OCI-LY1 (cell line): ENCODE results near the gene FCRL5.
A peak's percentile ranks its signal among the peaks of the same experiment; 100 is the strongest.

Experiments
- H2AFZ ChIP-seq: fragments of 200-600 bp; sonication (generic), shearing (Covaris generic); 2 replicates; pipeline ENCODE4 v1.6.0; 2014; ENCODE audit warnings: antibody characterized with exemption, mild to moderate bottlenecking, low read length
- H3F3A ChIP-seq: fragments of 200-600 bp; sonication (generic), shearing (Covaris generic); 2 replicates; pipeline ENCODE4 v1.6.0; 2014; ENCODE audit warnings: mild to moderate bottlenecking, antibody characterized with exemption, low read length, moderate library complexity; ENCODE audit not compliant: insufficient read depth
- H3K27ac ChIP-seq: fragments of 200-600 bp; sonication (generic); 2 replicates; pipeline ENCODE4 v1.5.1; 2014; ENCODE audit warnings: low read length, mixed run types, mild to moderate bottlenecking, low read depth; ENCODE audit not compliant: poor library complexity, severe bottlenecking
- H3K27me3 ChIP-seq: fragments of 200-600 bp; sonication (generic); 2 replicates; pipeline ENCODE4 v1.6.0; 2014; ENCODE audit warnings: antibody characterized with exemption, mild to moderate bottlenecking, low read length, moderate library complexity; ENCODE audit not compliant: insufficient read depth
- H3K36me3 ChIP-seq: fragments of 200-600 bp; sonication (generic); 2 replicates; pipeline ENCODE4 v1.6.1; 2014; ENCODE audit warnings: mild to moderate bottlenecking, antibody characterized with exemption, low read length, moderate library complexity, mixed read lengths; ENCODE audit not compliant: insufficient read depth
- H3K4me1 ChIP-seq: fragments of 200-600 bp; sonication (generic); 2 replicates; pipeline ENCODE4 v1.5.1; 2014; ENCODE audit warnings: mild to moderate bottlenecking, low read length, moderate library complexity; ENCODE audit not compliant: insufficient read depth, severe bottlenecking
- H3K4me2 ChIP-seq: fragments of 200-600 bp; sonication (generic), shearing (Covaris generic); 2 replicates; pipeline ENCODE4 v1.6.1; 2014; ENCODE audit warnings: low read length
- H3K4me3 ChIP-seq: fragments of 200-600 bp; sonication (generic); 2 replicates; pipeline ENCODE4 v1.5.1; 2014; ENCODE audit warnings: low read length, low read depth, mild to moderate bottlenecking, mixed read lengths; ENCODE audit not compliant: poor library complexity, severe bottlenecking
- H3K79me2 ChIP-seq: fragments of 200-600 bp; shearing (Covaris generic); 2 replicates; pipeline ENCODE4 v1.6.1; 2016; ENCODE audit warnings: mixed run types, low read length, mixed read lengths; ENCODE audit not compliant: insufficient read depth
- H3K9ac ChIP-seq: fragments of 200-600 bp; sonication (generic), shearing (Covaris generic); 2 replicates; pipeline ENCODE4 v1.6.1; 2014; ENCODE audit warnings: mild to moderate bottlenecking, low read length, mixed read lengths
- H3K9me2 ChIP-seq: fragments of 200-600 bp; sonication (generic), shearing (Covaris generic); 2 replicates; pipeline ENCODE4 v1.6.1; 2014; ENCODE audit warnings: low read depth, mild to moderate bottlenecking, low read length, mixed read lengths
- H3K9me3 ChIP-seq: fragments of 200-600 bp; shearing (Covaris generic); 2 replicates; pipeline ENCODE4 v1.6.1; 2014; ENCODE audit warnings: low read length, mixed read lengths
- H4K20me1 ChIP-seq: fragments of 200-600 bp; sonication (generic), shearing (Covaris generic); 2 replicates; pipeline ENCODE4 v1.6.0; 2016; ENCODE audit warnings: mild to moderate bottlenecking, low read length; ENCODE audit not compliant: insufficient read depth
- CTCF ChIP-seq: fragments of 200-600 bp; sonication (generic), shearing (Covaris generic); IDR thresholded peaks from 2 replicates; pipeline ENCODE4 v1.5.1; 2017; ENCODE audit warnings: mild to moderate bottlenecking, antibody characterized with exemption, low read length, moderate library complexity, mixed read lengths
- EZH2 ChIP-seq: fragments of 200-600 bp; sonication (generic), shearing (Covaris generic); IDR thresholded peaks from 2 replicates; pipeline ENCODE4 v1.8.0; 2017; ENCODE audit warnings: borderline replicate concordance, mixed run types, mild to moderate bottlenecking, antibody characterized with exemption, low read length, moderate library complexity, mixed read lengths

The FCRL5 gene

DNA sequence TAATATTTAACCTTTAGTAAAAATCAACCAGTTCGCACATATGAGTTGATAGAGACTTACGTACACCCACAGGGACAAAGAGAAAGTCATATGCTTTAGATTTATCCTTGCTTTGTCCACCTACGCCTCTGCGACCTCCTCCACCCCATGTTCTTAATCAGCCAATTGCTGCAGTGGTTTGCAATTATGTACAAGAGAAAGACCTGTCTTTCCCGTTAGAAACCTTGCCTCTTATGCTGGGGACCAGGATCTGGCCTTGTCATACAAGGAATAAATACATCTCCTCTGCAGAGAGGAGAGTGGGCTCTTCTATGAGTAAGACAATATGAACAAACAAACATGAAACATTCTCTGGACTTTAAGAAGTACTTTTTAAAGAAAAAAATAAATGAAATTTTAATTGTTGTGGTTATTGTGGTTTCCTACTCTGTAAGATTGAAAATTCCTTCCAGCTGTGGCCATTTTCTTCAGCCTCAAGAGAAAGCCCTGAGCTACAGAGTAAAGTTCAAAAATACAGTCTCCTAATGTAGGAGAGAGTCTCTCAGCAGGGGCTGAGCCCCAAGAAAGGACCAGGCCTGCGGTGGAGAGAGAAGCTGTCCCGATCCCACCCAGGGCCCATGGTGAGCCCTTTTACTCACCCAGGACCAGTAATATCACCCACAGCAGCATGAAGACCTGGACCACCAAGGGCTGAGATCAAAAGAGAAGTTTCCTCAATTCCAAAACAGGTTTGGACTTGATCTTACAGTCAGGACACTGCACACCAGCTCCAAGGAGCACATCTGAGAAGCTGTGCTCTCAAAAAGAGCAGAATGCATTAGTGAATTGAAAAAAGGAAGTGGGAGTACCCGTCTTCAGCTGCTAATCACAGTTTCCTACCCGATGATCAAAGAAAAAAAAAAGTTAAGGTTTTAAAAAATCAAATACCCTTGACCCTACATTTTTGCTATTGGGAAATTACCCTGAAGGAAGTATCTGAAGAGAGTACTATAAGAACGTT lies at the start of gene FCRL5:
TSS of gene FCRL5 (minus strand) at position 822 of the 1,000 bp plus-strand sequence. CDS start at position 669, 153 bp downstream.
- no peaks in the 10 kb centered on the region for H4K20me1 ChIP-seq
- peak within 1 kb of the TSS; percentile 81 for H3K4me2 ChIP-seq
- peak within 1 kb of the TSS; percentile 68 for H3K4me3 ChIP-seq
- H3K27me3 ChIP-seq: no peaks in the 10 kb centered on the region
- H3K9ac ChIP-seq: peak within 1 kb of the TSS; percentile 76
- no peaks in the 10 kb centered on the region for H3K9me2 ChIP-seq
- H2AFZ ChIP-seq: no peak within 1 kb of the TSS
- H3K9me3 ChIP-seq: no peaks in the 10 kb centered on the region
- peaks cover 1% of the 10 kb centered on the region; the same call in 1 of the 2 replicates for H3K36me3 ChIP-seq
- peak within 1 kb of the TSS; percentile 88 for H3K27ac ChIP-seq
- peaks cover 6% of the 10 kb centered on the region; the same call in 1 of the 2 replicates for H3K79me2 ChIP-seq
- TF ChIP-seq CTCF (no peak), EZH2 (no peak)
- peaks cover 43% of the 10 kb centered on the region for H3K4me1 ChIP-seq
- 0 out of 2 replicates have a peak, but pooled peaks cover 7% of the 10 kb centered on the region for H3F3A ChIP-seq

DNA sequence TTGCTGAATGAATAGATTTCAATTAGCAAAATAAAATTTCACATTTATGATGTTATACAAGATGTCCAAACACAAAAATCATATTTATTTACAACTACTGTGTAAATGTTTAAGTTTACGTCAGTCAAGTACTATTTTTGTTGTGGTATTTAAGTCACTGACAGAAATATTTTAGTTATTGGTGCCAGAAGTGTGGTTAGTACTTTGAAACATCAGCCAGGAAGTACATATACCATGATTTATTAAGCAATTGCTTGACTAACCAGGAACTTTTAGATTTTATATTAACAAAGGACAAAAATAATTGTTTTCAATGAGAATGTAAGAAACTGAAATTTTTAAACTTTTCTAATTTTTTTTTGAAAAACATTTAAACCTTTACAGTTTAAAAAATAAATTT lies 47.9 kb upstream of the FCRL5 start:
- Histone ChIP-seq H3K27me3 (no peaks in the 10 kb centered on the region), H3K36me3 (no peaks in the 10 kb centered on the region), H3K9ac (no peak overlapping the region), H2AFZ (no peak overlapping the region), H3F3A (no peaks in the 10 kb centered on the region), H3K79me2 (no peaks in the 10 kb centered on the region), H3K4me2 (no peak overlapping the region), H3K4me3 (no peak overlapping the region), H3K27ac (no peak overlapping the region), H3K9me2 (no peaks in the 10 kb centered on the region), H4K20me1 (no peaks in the 10 kb centered on the region), H3K9me3 (no peaks in the 10 kb centered on the region), H3K4me1 (peaks cover 5% of the 10 kb centered on the region)
- TF ChIP-seq CTCF: no peak
- no peak for TF ChIP-seq EZH2

GRCh38 chr1:157597959-157598667 lies 45.8 kb upstream of the FCRL5 start, which contains the start of gene FCRL4:
Gene FCRL4 (minus strand): TSS chr1:157598085. CDS start chr1:157597944, 141 bp downstream.
- no peak for TF ChIP-seq CTCF
- TF ChIP-seq EZH2: no peak
- Histone ChIP-seq H3K4me1 (peaks cover 13% of the 10 kb centered on the region), H3K9me3 (no peaks in the 10 kb centered on the region), H2AFZ (no peak within 1 kb of the TSS), H3K36me3 (no peaks in the 10 kb centered on the region), H3K9me2 (no peaks in the 10 kb centered on the region), H3K4me3 (no peak within 1 kb of the TSS), H3K27me3 (no peaks in the 10 kb centered on the region), H3F3A (no peaks in the 10 kb centered on the region), H3K27ac (no peak within 1 kb of the TSS), H4K20me1 (no peaks in the 10 kb centered on the region), H3K79me2 (no peaks in the 10 kb centered on the region), H3K9ac (no peak within 1 kb of the TSS), H3K4me2 (no peak within 1 kb of the TSS)
